OCI-M1 (cell line): ENCODE measurements around the gene ASCC3.
A peak's percentile ranks its signal among the peaks of the same experiment; 100 is the strongest.
"Not testable (repeated sequence)": the region's sequence is repeated elsewhere in the genome, so short reads cannot be mapped to it uniquely, and the experiment has no call there.

Source experiments
- DNase-seq: peaks from one replicate; lab custom pipeline; 2025; lab: John Stamatoyannopoulos, UW

The ASCC3 gene

DNA sequence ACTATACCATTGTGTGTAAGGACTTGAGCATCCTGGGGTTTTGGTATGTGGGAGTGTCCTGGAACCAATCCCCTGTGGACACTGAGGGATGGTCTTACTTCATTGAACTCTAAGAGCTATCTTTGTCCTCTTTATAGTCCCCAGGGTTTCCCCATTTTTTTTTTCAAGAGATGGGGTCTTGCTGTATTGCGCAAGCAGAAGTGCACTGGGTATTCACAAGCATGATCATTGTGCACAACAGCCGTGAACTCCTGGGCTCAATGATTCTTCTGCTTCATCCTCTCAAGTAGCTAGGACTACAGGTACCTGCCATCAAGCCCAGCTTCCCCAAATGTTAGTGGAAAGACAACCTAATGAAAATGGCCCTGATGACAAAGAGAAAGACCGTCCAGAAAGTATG, 2.2 kb upstream of the ASCC3 start:
- DNase-seq: no peak

DNA sequence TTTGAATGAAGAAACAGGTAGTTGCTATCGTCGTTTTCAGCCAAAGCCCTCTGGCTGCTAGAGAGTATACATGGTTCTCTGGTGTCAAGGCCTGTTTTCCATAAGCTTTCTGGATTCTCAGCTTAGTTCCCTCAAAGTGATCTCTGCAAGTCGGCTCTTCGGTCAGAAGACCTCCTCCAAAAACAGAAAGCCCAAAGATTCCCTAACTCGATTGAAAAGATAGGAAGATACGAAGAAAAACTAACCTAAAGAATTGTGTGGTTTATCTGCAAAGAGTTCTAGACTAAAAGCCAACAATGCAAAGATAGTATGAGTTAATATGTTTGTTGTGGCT, 545 bp upstream of the ASCC3 start:
- DNase-seq: no peak

DNA sequence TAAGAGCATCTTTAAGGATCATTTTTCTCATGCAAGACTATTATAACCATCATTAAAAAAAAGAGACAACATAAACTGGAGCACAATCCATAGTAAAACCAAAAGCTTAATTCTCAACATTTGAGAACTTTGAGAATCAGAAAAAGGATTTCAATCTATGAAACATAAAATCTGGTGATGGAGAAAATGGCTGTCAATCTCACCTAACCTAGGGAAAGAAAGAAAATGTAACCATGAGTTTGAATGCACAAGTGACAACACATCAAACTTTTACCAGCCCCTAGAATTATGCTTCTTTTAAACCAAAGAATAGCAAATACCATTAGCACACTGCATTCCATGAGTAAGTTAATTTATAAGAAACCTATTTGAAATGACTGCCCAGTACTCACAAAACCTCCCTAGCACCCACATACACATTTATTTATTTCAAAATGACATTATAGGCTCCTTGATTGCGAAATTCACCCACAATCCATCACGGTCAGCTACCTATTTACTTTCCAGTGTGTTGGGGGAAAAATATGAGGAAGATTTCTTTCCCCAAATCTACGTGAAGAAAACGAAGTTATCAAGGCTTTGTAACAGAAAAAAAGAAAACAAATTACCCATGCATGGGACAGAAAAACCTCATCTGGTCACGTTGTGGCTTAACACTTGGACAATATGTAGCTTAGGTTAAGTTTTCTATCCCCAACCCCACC, 828 bp downstream of the ASCC3 start:
- peak; percentile 69 for DNase-seq

DNA sequence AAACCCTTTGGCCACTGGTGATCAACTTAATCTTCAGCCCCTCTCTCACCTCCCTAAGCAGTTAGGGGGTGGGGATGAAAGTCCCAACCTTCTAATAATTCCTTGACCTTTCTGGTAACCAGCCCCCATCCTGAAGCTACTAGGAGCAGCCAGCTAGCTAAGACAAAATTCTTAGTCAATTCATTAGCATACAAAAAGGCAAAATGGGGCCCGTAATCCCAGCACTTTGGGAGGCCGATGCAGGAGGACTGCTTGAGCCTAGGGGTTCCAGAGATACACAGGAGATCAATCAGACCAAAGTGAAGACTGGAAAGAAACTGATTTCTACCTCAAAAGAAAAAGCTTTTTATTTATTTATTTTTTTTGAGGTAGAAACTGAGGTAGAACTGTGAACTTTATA, 1.8 kb downstream of the ASCC3 start:
- DNase-seq: no peak

DNA sequence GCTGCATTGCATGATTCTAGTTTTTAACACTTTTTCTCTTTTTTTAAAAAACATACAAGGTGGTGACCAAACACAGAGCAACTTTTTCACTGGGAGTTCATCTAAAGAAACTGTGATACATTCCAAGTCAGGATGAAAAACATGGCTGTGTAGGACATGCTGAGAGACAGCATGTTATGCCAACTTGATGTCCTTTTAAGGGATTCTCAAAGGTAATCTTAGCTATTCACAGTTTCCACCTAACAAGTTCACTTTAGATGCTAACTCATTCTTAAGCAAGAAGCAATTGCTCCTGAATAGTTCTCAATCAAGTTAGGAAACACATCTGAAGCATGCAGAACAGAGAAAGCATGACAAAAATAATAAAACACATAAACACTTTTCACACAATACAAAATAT, 3.3 kb downstream of the ASCC3 start:
- DNase-seq: no peak

DNA sequence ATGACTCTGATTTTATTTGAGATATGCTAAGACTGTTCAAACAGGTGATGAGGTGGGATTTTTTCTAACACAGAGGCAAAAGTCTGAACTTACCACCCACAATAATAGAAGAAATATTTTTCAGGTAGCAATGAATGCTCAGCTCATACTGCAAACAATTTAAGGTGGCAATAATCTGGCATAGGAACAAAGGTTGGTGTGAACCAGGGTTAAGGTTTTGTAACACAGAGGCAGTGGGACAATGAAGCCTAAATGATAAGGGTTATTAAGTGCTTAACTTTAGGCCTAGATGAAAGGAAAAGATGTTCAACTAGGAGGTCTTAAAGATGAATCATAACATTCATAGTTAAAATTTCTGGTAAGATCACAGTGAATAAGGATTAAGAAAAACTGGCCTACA, 4.9 kb downstream of the ASCC3 start:
- no peak for DNase-seq

DNA sequence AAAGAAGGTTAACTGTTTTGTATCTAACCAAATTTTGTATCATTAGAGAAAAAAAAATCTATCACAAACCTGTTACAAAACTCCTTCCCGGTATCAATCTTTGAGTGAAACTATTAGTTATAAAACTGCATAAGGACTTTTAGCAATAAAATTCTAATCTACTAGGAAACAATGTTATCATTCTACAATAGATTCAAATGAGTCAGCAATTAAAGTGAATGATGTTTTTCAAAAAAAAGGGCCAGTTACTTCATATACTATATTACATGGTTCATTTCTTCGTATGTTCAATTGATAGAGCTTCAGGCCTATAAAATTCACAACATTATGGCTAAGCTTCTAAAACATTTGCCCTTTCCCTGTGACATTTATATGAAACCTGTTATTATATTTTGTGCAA, 15.6 kb downstream of the ASCC3 start:
- DNase-seq: no peak

DNA sequence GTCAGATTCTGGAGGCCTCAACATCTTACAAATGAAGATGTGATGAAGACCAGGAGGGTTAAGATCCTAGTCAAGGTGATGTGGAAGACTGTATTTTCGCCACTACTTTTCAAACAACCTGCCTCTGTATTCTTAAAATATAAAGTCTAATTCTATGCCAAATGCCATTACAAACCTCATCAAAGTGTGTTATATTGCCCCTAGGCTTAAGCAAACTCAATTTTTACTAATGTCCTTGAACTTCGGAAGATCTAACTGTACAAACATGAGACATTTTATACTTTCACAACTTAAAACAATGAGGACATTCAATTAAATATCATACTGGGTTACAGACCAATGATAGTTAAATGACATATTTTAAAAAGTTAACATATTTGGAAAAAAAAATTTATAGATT, 19.1 kb downstream of the ASCC3 start:
- DNase-seq: no peak

- DNase-seq: no peak
Measured at GRCh38 chr6:100856146-100856545, 25.0 kb downstream of the ASCC3 start.

- no peak for DNase-seq
Measured at GRCh38 chr6:100851819-100852218, 29.3 kb downstream of the ASCC3 start.

- no peak for DNase-seq
Measured at GRCh38 chr6:100850174-100850573, 31.0 kb downstream of the ASCC3 start.

DNA sequence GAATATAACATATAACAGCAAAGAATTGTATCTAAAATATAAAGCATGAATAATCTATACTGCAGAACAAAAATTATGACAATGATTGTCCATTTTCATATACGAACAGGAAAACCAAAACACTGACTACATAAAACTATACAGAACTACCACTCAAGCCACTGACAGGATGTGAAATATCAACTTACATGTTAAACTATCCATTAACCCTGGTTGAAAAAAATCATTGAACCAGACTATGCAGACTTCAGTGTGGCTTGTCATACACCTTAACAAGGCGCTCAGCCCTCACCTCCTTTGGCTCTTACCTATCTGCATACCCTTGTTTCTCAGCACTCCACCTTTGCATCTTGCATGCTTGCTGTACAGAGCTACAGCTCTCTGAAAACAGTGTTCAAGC, 34.9 kb downstream of the ASCC3 start:
- DNase-seq: no peak

DNA sequence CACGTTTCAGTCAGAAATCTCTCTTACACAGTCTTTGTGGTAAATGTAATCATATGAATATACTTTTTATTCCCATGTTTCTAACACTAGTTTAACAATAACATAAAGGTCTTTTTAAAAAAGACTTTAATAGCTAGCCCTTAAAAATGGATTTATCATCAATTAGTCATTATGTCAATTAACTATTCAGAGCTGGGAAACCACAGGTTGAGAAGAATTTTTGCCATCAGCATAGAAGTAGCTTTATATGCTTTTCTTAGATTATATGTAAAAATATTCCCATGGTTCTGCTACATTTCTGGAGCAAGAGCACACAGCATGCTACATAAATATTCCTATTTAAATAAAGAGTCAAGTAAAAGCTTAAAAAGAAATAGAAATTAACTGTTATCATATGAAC, 35.5 kb downstream of the ASCC3 start:
- DNase-seq: no peak

GRCh38 chr6:100839419-100839818, 41.7 kb downstream of the ASCC3 start:
- DNase-seq: no peak

DNA sequence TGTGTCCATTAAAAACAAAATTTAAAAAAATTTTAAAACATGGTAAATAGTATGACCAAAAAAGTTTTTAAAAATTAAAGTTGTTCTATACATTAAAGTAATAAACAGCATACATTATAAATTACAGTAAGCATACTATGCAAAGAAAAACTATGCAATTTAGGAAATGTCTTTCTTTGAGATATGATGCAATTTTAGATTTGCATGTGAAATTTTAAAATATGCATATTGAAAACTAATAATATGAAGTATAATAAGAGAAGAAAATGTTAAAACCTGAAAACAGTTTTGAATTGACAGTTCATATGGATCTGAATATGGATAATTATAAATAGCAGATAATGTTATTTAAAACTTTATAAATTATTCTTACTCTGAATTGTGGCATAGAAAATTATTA, 43.1 kb downstream of the ASCC3 start:
- DNase-seq: peak; percentile 19

- no peak for DNase-seq
Measured at GRCh38 chr6:100833972-100834574, 47.1 kb downstream of the ASCC3 start.

DNA sequence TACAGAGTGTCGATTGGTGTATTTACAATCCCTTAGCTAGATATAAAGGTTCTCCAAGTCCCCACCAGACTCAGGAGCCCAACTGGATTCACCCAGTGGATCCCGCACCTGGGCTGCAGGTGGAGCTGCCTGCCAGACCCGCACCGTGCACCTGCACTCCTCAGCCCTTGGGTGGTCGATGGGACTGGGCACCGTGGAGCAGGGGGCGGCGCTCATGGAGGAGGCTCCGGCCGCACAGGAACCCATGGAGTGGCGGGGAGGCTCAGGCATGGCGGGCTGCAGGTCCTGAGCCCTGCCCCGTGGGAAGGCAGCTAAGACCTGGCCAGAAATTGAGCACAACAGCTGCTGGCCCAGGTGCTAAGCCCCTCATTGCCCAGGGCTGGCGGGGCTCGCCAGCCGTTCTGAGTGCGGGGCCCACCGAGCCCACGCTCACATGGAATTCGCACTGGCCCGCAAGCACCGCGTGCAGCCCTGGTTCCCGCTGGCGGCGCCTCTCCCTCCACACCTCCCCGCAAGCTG, 52.0 kb downstream of the ASCC3 start:
- not testable (repeated sequence) for DNase-seq

DNA sequence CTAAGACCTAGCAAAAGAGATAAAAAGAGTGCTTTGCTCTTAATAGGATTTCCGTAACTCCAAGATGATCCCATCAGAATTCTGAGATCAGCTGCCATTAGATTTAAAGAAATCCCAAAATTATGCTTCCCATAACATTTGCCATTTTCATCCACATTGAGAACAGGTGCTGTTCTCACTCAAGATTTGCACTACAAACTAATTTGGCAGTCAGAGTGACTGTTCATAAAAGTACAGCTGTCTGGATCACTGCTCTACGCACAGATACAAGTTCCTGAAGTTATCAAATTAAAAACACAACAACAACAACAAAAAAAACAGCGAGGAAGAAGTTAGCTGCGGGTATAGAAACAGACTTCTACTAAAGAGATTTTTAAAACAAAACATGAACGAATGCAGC, 58.1 kb downstream of the ASCC3 start:
- DNase-seq: no peak

DNA sequence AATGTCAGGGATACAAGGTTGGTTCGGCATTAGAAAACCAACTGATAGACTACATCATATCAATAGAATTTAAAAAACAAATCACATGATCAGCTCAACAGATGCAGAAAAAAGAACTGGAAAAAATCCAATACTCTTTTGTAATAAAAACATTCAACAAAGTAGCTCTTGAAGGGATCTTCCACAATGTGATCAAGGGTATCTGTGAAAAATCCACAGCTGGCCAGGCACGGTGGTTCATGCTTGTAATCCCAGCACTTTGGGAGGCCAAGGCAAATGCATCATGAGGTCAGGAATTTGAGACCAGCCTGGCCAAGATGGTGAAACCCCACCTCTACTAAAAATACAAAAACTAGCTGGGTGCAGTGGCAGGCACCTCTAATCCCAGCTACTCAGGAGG, 63.1 kb downstream of the ASCC3 start:
- DNase-seq: no peak

GRCh38 chr6:100810015-100810414, 71.1 kb downstream of the ASCC3 start:
- peak; percentile 78 for DNase-seq

- DNase-seq: no peak
Measured at GRCh38 chr6:100809346-100809745, 71.8 kb downstream of the ASCC3 start.

- peak; percentile 24 for DNase-seq
Measured at GRCh38 chr6:100808638-100809275, 72.4 kb downstream of the ASCC3 start.

- DNase-seq: peak; percentile 86
Measured at GRCh38 chr6:100806296-100806695, 74.8 kb downstream of the ASCC3 start.
